GM18861 (cell line): ENCODE data around the gene TRAPPC14.
"Not testable (repeated sequence)": the region's sequence is repeated elsewhere in the genome, so short reads cannot be mapped to it uniquely, and the experiment has no call there.

Experiments
- ATAC-seq: cut with Tn5 transposase; IDR thresholded peaks from one replicate; pipeline ENCODE4 v1.9.1; 2021; ENCODE audit not compliant: unreplicated experiment

Gene TRAPPC14, protein sequence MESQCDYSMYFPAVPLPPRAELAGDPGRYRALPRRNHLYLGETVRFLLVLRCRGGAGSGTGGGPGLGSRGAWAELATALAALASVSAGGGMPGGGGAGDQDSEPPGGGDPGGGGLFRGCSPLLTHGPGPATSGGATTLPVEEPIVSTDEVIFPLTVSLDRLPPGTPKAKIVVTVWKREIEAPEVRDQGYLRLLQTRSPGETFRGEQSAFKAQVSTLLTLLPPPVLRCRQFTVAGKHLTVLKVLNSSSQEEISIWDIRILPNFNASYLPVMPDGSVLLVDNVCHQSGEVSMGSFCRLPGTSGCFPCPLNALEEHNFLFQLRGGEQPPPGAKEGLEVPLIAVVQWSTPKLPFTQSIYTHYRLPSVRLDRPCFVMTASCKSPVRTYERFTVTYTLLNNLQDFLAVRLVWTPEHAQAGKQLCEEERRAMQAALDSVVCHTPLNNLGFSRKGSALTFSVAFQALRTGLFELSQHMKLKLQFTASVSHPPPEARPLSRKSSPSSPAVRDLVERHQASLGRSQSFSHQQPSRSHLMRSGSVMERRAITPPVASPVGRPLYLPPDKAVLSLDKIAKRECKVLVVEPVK

DNA sequence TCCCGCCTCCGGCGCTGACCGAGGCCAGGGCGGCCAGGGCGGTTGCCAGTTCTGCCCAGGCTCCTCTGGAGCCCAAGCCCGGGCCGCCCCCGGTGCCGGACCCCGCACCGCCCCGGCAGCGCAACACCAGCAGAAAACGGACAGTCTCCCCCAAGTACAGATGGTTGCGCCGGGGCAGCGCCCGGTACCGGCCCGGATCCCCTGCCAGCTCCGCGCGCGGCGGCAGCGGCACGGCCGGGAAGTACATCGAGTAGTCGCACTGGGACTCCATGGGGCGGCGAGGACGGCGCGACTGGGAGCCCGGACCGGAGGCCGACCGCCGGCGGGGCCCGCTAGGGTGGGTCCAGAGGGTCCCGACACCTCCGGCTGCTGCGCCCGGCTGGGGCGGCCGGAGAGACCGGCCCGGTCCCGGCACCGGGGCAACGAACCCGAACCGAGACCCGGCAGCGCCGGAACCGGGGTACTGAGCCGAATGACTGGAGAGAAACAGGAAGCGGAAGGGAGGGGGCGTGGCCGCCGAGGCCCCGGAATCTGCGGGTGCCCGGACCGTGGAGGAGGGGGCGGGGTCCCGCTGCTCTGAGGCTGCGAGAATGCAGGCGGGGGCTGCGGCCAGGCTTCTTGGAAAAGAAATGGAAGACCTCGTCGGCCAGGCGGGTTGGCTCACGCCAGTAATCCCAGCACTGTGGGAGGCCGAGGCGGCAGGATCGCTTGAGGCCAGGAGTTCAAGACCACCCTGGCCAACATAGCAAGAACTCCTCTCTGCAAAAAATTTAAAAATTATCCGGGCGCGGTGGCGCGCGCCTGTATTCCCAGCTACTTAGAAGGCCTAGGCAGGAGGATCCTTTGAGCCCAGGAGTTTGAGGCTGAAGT lies at the start of gene TRAPPC14:
TRAPPC14 (minus strand) TSS at position 495 of the 870 bp plus-strand sequence; CDS start at position 271, 224 bp downstream.
- ATAC-seq = peak; percentile 65

DNA sequence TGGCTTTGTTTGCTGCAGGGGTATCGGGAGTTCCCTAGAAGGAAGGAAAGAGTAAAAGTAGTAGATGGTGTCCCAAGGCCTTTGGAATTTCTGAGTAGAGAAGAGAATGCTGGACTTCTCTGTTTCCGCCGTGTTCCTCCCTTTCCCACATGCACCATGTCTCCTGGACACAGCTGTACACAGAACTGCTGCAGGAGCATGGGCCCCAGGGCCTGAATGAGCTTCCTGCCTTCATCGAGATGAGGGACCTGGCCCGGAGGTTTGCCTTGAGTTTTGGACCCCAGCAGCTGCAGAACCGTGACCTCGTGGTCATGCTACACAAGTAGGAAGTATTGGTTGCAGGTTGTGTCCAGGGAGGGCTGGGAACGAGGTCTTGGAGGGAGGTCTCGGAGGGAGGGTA lies 45.9 kb upstream of the TRAPPC14 start:
- ATAC-seq = no peak

DNA sequence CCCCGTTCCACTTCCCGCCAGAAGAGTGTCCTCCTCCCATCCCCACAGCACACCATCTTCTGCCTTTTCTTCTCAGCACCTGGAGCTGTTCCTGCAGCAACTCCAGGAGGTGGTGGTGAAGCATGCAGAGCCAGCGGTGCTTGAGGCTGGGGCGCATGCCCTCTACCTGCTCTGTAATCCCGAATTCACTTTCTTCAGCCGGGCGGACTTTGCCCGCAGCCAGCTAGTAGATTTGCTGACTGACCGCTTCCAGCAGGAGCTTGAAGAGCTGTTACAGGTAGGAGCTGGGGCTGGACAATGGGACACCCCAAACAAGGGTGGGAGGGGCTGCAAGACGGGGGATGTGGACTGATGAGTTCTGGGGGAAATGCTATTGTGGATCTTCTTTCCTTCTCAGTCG lies 42.2 kb upstream of the TRAPPC14 start:
- ATAC-seq = no peak

DNA sequence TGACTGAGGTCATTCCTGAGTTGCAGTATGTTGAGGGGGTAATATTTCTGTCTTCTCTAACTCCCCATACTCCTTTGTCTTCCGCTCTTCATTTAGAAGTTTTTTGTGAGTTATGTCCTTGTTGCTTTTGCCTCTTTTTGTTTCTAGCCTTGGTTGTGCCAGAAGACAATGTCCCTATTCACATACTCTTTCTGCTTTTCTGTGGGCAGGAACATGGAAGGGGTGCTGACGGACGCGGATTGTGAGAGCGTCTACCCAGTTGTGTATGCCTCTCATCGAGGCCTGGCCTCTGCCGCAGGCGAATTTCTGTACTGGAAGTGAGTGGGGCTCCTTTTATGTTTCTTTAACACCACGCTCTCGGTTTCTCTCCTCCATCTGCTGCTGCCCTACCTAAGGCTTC lies 39.7 kb upstream of the TRAPPC14 start:
- ATAC-seq = no peak

DNA sequence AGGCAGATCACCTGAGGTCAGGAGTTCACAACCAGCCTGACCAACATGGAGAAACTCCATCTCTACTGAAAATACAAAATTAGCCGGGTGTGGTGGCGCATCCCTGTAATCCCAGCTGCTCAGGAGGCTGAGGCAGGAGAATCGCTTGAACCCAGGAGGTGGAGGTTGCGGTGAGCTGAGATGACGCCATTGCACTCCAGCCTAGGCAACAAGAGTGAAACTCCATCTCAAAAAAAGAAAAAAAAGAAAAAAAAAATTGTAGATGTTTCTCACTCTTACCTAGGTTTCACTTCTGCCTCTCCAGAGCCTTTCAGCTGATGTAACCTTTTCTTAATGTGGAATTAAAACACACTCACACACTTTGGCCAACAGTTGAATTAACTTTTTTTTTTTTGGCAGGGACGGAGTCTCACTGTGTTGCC lies 37.4 kb upstream of the TRAPPC14 start:
- ATAC-seq = not testable (repeated sequence)

DNA sequence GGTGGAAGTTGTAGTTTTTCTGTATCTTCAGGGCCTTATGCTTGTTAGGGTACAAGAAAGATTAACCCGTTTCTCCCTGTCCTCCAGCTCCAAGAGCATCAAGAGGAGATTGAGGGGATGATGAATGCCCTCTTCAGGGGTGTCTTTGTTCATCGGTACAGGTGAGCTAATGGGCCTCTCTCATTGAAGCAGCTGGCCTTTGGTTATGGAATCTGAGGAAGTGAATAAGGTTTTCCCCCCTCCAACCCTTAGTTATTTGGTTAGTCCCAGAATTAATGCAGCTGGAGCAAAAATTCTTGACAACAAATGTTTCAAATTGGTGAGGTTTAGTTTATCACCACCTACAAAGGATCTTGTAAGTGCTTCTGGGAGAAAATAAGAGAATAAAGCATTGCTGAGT lies 36.7 kb upstream of the TRAPPC14 start:
- no peak for ATAC-seq

DNA sequence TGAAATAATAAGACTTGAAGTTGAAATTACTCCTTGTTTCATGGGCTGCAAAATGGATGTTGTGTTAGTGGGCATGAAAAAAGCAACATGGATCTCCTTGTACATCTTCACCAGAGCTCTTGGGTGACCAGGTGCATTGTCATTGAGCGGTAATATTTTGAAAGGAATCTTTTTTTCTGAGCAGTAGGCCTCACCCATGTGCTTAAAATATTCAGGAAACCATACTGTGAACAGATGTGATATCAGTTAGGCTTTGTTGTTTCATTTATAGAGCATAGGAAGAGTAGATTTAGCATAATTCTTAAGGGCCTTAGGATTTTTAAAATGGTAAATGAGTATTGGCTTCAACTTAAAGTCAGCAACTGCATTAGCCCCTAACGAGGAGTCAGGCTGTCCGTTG lies 34.4 kb upstream of the TRAPPC14 start:
- ATAC-seq = no peak

DNA sequence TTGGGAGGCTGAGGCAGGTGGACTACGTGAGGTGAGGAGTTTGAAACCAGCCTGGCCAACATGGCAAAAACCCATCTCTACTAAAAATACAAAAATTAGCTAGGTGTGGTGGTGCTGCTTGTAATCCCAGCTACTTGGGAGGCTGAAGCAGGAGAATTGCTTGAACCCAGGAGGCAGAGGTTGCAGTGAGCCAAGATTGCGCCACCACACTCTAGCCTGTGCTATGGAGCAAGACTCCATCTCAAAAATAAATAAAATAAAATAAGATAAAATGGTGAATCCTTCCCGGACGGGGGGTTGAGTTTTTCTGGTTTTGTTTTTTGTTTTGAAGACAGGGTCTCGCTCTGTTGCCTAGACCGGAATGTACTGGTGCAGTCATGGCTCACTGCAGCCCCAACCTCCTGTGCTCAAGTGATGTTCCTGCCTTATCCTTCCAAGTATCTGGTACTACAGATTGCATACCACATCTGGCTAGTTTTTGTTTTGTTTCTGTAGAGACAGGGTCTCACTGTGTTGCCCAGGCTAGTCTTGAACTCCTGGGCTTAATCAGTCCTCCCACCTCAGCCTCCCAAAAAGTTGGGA lies 33.8 kb upstream of the TRAPPC14 start:
- ATAC-seq = not testable (repeated sequence)

DNA sequence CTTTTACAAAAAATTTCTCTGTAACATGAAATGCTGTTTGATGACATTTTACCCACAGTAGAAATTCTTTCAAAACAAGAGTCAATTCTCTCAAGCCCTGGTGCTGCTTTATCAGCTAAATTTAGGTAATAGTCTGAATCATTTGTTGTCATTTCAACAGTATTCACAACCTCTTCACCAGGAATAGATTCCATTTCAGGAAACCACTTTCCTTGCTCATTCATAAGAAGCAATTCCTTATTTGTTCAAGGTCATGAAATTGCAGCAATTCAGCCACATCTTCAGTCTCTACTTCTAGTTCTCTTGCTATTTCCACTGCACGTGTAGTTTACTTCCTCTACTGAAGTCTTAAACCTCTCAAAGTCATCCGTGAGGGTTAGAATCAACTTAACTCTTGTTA lies 33.3 kb upstream of the TRAPPC14 start:
- ATAC-seq = no peak

DNA sequence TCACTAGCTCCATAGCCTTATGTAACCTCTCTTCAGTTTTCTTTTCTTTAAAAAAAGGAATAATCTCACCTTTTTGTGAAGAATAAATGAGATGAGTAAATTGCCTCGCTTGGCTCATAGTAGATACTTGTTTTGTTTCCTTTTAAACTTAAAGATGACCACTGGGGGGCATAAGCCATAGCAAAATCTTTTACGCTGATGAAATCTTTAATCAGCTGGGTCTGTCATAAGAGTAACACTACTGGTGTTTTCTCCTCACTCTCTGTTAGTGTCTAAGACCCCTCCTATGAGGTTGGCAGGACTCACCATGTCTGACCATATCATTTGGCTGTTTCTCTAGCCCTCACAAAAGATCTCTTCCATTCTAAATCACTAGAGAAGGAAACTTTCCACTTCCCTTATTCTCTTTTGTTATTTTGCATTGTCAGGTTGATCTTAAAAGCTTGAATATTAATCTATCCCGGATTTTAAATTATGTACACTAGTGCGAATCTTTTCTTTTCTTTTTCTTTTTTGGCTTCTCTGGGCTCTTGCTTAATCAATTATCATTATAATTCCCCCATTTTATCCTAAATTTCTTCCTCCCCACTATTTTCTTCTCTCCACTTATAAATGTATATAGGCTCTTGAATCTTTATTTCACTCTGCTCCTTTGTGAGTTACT lies 31.7 kb upstream of the TRAPPC14 start:
- no peak for ATAC-seq

DNA sequence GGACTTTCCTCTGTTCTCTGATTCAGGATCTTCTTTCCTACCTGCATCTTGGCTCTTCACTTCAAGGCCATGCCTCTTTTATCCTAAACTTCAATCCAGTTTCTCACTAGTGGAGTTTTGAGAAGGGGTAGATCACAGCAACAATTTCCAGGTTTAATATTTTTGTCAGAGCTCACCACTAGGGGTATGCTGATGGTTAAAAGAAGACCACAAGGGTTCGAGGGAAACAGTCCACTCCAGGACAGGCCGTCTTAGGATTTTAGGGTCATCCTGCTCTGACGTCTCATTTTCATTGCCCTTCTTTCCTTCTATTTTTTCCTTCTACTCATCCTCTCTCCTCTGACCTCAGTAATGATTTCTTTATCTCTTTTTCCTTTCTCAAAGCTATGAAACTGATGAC lies 30.5 kb upstream of the TRAPPC14 start:
- no peak for ATAC-seq

DNA sequence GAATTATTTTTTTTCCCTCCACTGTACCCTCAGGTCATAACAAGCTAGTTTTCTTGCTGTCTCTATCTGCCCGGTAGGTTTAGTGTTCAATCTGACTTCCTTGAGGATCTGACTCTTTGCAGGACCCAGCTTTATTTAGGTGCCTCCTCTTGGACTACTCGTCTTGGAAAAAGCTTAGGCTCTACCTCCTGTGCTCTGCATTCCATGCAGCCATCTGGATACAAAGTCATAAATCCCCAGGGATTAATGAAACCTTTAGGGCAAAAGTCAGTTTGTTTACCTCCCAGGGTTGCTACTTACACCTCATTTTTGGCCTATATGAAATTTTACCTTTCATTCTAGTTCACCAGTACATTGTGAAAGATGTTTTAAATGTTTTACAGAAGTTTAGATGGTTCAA lies 27.2 kb upstream of the TRAPPC14 start:
- no peak for ATAC-seq

DNA sequence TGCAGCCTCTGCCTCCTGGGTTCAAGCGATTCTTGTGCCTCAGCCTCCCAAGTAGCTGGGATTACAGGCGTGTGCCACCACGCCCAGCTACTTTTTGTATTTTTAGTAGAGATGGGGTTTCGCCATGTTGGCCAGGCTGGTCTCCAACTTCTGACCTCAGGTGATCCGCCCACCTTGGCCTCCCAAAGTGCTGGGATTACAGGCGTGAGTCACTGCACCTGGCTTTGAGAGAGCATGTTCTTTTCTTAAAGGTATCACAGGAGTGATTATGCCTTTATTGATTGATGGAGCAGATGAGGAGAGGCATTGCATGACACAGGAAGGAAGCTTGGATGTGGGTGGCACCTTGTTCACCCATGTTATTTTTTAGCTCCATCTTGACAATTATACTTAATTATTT lies 24.6 kb upstream of the TRAPPC14 start:
- not testable (repeated sequence) for ATAC-seq

DNA sequence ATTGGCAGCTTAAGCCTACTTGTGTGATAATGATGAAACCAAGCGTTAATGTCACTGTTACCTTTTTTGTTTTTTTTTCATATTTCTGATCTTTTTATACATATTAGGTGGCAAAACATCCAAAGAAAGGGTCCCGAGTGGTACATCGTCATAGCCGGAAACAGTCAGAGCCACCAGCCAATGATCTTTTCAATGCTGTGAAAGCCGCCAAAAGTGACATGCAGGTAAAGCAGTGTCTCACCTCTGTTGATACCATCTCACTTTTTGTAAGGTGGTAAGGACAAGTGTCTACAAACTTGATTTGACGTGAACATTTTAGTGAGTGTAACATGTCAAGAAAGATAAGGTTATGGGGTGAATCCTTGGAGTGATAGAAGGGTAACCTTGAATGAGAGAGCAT lies 24.1 kb upstream of the TRAPPC14 start:
- not testable (repeated sequence) for ATAC-seq

DNA sequence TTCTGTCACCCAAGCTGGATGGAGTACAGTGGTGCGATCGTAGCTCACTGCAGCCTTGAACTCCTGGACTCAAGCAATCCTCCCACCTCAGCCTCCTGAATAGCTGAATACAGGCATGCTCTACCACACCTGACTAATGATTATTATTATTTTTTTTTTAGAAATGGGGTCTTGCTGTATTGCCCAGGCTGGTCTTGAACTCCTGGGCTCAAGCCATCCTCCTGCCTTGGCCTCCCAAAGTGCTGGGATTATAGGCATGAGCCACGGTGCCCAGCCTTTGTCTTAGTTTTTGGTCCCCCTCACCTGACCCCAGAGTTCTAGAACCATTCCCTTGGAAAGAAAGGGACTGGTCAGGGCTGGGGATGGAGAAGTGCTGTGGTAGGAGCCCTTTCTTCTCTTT lies 21.6 kb upstream of the TRAPPC14 start:
- not testable (repeated sequence) for ATAC-seq

DNA sequence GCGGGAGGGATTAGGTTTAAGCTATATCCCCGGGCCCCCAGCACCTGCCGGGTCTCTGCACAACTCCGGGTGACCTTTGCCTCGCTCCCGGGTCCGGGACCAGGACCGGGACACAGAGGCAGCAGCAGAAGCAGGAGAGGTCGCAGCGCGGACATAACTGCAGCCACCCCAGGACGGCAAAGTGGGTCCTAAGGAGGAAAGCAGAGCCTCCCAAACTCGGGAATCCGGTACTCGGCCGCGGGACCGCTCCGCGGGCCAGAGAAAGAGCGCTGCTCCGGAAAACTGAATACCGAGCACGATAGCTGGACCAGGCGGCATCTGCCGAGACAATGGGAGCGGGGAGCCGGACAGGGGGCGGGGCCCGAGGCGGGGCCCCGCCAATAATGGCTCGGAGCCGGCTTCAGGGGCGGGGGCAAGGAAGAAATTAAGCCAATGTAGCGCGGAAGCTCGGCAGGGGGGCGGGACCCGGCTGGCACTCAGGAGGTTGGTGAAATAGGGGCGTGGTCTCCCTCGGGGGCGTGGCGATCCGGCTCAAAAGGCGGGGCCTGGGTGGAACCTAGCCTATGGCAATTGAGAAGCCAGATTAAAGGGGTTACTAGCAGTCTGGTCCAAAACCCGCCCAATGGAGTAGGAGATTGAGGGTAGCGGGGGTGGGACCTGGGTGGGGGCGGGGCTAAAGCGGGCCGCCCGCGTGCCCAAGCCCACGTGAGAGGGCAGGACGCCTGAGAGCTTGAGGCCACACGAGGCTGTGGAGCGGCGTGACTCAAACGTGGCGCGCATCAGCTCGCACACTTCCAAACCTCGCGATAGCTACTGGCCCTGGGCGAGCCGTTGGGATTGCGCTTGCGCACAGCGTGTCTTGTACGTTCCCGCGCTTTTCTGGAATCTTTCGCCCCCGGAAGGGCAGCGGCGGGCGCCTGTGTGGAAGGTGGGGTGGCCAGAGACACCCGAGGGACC lies 18.8 kb upstream of the TRAPPC14 start, which contains the start of the genes GPC2 and STAG3:
GPC2 (minus strand) TSS at position 337 of the 957 bp plus-strand sequence; CDS start at position 155, 182 bp downstream.
STAG3 (plus strand) TSS at position 874 of the 957 bp plus-strand sequence. CDS start 2,639 bp downstream, outside the sequence.
- ATAC-seq = peak; percentile 71

DNA sequence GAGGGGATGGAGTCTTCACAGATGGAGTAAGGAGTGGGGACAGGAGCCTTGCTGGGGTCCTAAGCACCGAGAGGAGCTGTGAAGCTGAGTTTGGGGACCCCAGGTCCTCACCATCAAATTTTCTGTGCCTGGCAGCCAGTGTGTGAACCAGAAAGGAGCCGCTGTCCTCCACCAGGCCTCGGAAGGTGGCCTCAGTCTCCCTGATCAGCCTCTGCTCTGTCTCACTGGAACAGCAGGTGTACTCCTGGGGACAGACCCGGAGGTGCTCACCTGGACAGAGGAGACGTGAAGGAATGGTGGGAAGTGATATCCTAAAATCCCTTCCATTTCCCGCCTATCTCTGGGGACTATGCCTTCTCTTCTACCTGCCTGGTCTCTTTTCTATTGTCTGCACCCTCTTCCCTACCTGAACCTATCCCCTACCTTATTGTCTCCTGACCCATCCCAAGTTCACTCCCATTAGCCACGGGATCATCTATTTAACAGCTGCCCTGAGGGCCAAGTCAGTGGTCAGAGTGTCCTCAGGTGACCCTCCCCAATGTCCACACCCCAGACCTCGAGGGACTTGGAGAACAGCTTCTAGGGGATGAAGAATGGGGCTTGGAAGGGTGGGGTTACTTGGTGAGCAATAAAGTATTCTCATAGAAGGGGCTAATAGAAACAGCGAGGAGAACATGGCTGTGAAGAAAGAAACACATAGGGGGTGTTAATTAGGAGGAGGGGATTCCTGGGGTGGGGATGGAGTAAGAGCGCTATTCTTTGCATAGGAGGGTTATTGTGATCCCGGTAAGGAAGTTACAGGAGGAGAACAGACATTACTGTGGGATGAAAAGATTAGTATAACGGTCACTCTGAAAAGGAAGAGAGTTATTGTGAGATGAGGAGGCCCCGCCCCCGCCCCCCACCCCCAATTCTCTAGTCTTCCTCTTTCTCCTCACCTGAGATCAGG lies 17.8 kb upstream of the TRAPPC14 start:
- no peak for ATAC-seq

DNA sequence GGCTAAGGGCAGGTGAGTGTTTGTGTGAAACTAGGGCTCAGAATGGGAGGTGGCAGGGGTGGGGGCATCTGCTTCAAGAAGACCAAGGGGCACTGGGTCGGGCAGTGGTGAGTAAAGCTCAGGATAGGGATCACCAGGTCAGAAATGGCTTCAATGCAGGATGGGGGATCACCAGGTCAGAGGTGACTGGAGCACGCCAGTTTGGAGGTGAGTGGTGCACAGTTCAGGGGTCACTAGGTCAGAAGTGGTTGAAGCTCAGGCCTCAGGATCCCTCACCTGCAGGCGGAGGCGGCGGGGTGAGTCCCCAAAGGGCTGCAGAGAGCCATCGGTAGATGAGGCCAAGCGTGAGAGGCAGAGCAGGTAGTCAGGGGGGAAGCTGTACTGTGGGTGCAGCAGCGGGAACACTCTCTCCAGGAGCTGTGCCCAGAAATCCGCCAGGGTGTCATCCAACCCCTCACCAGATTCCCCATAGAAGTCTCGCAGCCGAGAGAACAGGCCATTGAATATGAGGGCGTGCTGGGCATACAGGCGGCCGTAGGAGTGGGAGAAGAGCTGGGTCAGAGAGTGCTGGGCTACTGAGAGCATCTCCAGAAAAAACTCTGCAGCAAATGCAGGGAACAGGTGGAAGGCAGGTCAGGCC lies 16.9 kb upstream of the TRAPPC14 start:
- ATAC-seq = no peak
